Measurements from ENCODE around the gene TAF6. TPM values are rescaled to one million over a fixed set of nuclear protein-coding genes. Genes with fewer than 3 reads are reported as not detected.

TAF6 gene
- total and polyA plus RNA-seq, 9 of the 15 experiments (the other 6 are each of a cell fraction or from before 2014, with no cell fraction given), result 0.78 to 78.7 (median 21.3) TPM

DNA sequence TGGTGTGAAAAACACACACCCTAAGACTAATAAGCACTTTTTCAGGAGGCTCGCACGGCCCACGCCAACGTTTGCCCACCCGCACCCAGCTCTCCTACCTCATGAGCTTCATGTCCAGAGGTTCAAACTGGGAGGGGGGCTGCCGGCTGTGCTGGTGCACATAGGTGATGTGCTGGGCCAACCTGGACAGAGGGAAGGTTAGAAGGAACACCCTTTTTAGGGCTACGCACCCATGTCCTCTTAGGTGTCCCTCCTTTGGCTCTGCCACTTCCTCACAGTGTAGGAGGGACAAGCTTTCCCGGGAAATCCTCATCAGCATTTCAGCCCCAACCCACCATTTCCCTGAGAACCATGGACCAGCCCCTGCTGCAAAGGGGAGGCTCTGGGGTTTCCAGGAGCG, 23.9 kb downstream of the TAF6 start (continued):
- TF ChIP-seq, protein P1, sequence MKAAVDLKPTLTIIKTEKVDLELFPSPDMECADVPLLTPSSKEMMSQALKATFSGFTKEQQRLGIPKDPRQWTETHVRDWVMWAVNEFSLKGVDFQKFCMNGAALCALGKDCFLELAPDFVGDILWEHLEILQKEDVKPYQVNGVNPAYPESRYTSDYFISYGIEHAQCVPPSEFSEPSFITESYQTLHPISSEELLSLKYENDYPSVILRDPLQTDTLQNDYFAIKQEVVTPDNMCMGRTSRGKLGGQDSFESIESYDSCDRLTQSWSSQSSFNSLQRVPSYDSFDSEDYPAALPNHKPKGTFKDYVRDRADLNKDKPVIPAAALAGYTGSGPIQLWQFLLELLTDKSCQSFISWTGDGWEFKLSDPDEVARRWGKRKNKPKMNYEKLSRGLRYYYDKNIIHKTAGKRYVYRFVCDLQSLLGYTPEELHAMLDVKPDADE (conservative IDR thresholded peaks at IDR 0.05; ENCODE audit: control insufficient read depth, low read depth, low read length), result 0 out of 2 replicates have a peak, but pooled peaks have one; percentile 9
- TF ChIP-seq ZC3H8 (IDR thresholded peaks at IDR 0.05) (no peak), EHMT2 (IDR thresholded peaks at IDR 0.05) (no peak), ZKSCAN8 (CRISPR knock-in tag; IDR thresholded peaks at IDR 0.05) (no peak), RB1 (IDR thresholded peaks at IDR 0.05; ENCODE audit: low read depth) (no peak), RBFOX2 (IDR thresholded peaks at IDR 0.05; ENCODE audit: low read depth, low read length) (peak; percentile 65), ZNF57 (CRISPR knock-in tag; IDR thresholded peaks at IDR 0.05) (no peak), MEIS2 (IDR thresholded peaks at IDR 0.05; ENCODE audit: partially characterized antibody) (no peak)
- TF ChIP-seq, protein P2, sequence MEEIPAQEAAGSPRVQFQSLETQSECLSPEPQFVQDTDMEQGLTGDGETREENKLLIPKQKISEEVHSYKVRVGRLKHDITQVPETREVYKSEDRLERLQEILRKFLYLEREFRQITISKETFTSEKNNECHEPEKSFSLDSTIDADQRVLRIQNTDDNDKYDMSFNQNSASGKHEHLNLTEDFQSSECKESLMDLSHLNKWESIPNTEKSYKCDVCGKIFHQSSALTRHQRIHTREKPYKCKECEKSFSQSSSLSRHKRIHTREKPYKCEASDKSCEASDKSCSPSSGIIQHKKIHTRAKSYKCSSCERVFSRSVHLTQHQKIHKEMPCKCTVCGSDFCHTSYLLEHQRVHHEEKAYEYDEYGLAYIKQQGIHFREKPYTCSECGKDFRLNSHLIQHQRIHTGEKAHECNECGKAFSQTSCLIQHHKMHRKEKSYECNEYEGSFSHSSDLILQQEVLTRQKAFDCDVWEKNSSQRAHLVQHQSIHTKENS (CRISPR knock-in tag; IDR thresholded peaks at IDR 0.05), result no peak
- TF ChIP-seq, protein P3, sequence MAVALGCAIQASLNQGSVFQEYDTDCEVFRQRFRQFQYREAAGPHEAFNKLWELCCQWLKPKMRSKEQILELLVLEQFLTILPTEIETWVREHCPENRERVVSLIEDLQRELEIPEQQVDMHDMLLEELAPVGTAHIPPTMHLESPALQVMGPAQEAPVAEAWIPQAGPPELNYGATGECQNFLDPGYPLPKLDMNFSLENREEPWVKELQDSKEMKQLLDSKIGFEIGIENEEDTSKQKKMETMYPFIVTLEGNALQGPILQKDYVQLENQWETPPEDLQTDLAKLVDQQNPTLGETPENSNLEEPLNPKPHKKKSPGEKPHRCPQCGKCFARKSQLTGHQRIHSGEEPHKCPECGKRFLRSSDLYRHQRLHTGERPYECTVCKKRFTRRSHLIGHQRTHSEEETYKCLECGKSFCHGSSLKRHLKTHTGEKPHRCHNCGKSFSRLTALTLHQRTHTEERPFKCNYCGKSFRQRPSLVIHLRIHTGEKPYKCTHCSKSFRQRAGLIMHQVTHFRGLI (CRISPR knock-in tag; IDR thresholded peaks at IDR 0.05), result no peak

Measured in K562 (cell line).